GM18508 (cell line): Measurements from ENCODE around the gene ACOT9.
"Not testable (repeated sequence)": the region's sequence is repeated elsewhere in the genome, so short reads cannot be mapped to it uniquely, and the experiment has no call there.

ENCODE experiments used
- ATAC-seq: cut with Tn5 transposase; IDR thresholded peaks from one replicate; pipeline ENCODE4 v1.9.1; 2021; ENCODE audit warnings: moderate number of reproducible peaks; ENCODE audit not compliant: insufficient read depth, unreplicated experiment

ACOT9 gene

GRCh38 chrX:23742697-23743622, at the start of gene ACOT9:
ACOT9 (minus strand) TSS chrX:23743276; CDS start chrX:23743144, 132 bp downstream.
- peak; percentile 70 for ATAC-seq

DNA sequence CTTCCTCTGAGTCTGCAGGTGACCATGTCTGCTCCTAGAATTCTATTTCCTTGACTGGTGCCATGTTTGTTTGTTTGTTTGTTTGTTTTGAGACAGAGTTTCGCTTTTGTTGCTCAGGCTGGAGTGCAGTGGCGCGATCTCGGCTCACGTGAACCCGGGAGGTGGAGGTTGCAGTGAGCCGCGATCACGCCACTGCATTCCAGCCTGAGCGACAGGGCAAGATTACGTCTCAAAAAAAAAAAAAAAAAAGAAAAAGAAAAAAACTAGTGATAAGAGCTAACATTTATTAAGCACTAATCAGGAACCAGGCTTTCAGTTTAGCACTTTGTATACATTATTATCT, 47.0 kb upstream of the ACOT9 start:
- ATAC-seq, result no peak

GRCh38 chrX:23789386-23790154, 46.5 kb upstream of the ACOT9 start:
- ATAC-seq, result no peak

DNA sequence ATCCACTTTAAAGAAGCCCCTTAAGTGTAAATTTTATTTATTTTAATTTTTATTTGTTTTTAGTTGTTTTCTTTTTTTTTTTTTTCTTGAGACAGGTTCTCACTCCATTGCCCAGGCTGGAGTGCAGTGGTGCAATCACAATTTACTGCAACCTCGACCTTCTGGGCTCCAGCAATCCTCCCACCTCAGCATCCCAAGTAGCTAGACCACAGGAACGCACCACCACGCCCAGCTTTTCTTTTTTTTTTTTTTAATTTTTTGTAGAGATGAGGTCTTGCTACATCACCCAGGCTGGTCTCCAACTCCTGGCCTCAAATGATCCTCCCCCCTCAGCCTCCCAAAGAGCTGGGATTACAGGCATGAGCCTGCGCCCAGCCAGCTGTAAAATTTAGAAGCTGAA, 45.9 kb upstream of the ACOT9 start:
- no peak for ATAC-seq

DNA sequence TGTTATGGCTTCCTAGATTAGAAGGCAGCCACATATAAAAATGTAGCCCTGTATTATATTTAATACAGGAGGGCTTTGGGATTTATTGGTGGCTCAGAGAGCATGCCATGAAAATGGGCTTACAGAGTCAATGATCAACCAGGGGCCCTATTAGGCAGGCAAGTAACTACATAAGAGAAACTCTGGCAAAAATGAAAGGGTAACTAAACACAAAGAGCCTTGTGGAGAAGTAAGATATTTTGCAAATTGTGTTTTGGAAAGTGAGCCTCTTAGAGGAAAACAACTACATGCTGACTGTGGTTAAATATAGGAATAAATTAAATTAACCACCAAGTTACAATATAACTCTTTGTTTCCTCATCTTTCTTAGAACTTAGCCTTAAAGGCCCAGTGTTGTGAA, 45.4 kb upstream of the ACOT9 start:
- peak; percentile 48 for ATAC-seq

DNA sequence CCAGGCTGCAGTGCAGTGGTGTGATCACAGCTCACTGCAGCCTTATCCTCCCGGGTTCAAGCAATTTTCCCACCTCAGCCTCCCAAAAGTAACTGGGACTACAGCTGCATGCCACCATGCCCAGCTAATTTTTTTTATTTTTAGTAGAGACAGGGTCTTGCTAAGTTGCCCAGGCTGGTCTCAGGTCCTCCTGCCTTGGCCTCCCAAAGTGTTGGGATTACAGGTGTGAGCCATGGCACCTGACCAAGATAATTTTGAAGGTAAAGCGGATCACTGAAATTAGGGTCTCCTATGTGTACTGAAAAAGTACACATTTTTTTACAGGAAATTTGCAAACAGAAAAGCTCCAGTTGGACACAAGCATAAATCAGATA, 44.7 kb upstream of the ACOT9 start:
- ATAC-seq, result no peak

- no peak for ATAC-seq
Observed at GRCh38 chrX:23786268-23786815, 43.3 kb upstream of the ACOT9 start.

DNA sequence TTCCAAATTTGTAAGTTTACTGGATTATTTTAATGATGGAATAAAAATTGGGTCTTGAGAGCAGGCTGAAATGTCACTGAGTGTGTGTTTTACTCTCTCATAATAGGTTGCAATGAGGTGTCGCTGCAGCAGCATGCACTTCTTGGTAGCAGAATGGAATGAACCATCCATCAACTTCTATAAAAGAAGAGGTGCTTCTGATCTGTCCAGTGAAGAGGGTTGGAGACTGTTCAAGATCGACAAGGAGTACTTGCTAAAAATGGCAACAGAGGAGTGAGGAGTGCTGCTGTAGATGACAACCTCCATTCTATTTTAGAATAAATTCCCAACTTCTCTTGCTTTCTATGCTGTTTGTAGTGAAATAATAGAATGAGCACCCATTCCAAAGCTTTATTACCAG, 42.5 kb upstream of the ACOT9 start:
- no peak for ATAC-seq

GRCh38 chrX:23784470-23785331, 41.6 kb upstream of the ACOT9 start:
- no peak for ATAC-seq

DNA sequence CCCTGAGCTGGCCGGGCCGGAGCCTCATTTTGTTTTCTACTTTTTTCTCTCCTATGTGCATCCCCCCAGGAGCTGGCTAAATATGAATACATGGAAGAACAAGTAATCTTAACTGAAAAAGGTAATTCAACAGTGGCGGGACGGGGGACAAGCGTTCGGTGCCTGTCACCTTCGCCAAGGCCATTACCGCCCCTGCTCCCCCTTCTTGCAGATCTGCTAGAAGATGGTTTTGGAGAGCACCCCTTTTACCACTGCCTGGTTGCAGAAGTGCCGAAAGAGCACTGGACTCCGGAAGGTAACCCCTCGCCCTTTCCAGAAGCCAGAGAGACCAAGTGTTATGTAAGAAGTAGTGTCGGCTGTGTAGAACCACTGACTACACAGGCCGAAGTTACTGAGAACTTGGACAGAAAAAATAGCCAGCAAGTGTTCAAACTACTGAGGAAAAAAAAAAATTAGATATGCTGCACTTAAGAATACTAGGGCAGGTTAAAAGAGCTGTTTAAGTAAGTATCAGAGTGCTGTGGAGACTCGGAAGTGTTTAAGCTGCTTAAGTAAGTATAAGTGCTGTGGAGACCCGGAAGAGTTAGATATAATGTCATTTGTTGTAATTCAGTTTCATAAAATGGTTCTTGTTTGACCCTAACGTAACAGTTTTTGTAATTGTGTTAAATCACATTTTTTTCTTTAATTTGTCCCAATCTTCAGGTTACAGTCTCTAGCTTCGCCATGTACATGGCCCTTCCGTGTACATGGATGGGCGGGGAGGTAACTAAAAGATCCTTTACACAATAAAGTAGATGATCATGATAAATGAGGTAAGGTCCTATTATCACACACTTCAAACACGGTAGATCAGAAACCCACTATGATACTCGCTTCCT, 40.8 kb upstream of the ACOT9 start:
- ATAC-seq, result no peak

GRCh38 chrX:23782863-23783588, 40.0 kb upstream of the ACOT9 start, which contains the start of gene SAT1:
SAT1 (plus strand) TSS chrX:23783173; CDS start chrX:23783352, 179 bp downstream.
- peak; percentile 38 for ATAC-seq

DNA sequence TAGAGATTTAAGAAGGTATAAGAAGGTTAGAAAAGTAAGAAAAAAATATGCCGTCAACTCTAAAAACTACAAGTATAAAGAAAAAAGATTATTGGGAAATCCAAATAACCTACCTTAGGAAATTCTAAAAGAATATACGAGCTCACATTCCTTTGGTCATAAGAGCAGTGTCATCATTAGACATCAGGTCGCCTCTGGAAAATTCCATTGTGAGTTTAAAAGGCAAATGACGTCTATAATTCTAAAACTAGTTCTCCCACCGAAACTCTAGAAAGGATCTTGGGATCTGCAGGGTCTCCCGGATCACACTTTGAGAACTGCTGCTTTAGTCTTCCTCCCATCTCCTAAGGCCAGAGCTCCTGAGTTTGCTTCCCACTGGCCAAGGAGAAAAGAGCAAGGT, 39.4 kb upstream of the ACOT9 start:
- no peak for ATAC-seq

DNA sequence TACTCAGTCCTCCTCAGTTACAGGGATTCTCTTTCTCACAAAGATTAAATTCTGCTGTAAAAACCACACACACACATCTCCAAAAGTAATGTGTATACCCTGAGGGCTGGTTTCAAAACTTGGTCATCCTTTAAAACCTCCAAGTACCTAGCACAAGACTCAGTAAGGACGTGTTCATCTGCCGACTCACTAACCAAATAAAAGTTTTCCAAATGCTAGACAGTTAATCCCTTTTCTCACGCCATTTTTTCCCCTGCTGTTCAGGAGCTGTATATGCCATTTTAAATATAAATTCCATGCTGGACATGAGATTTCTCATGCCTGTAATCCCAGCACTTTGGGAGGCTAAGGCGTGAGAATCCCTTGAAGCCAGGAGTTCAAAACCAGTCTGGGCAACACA, 35.9 kb upstream of the ACOT9 start:
- no peak for ATAC-seq

DNA sequence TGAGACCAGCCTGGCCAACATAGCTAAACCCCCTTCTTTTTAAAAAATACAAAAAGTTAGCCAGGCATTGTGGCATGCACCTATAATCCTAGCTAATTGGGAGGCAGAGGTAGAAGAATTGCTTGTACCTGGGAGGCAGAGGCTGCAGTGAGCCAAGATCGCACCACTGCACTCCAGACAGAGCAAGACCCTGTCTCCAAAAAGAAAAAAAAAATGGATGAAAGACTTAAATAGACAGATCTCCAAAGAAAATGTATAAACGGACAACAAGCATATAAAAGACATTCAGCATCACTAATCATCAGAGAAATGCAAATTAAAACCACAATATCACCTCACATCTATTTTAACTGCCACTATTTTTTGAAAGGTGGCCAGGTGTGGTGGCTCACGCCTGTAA, 33.3 kb upstream of the ACOT9 start:
- no peak for ATAC-seq

- peak; percentile 93 for ATAC-seq
Observed at GRCh38 chrX:23773601-23774175, 30.6 kb upstream of the ACOT9 start.

- ATAC-seq, result not testable (repeated sequence)
Observed at GRCh38 chrX:23771086-23771485, 28.0 kb upstream of the ACOT9 start.

DNA sequence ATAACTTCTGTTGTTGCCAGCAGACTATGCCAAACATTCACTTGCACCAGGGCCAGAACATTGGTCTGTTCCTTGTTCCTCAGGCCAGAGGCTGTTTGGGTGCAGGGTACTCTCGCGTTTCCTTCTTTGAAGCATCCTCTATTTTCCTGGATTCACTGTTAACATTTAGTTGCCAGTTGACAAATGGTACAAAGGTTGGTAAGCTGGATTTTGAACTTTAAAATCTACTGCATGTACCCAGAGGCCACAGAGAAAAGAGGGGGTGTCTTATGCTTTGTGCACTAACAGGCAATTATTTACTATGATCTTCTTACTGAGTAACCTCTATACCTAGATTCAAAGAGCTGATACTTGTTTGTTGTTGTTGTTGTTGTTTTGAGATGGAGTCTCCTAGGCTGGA, 27.1 kb upstream of the ACOT9 start:
- ATAC-seq, result no peak
